Measurements from ENCODE around the gene EXOC4. TPM values are rescaled to one million over a fixed set of nuclear protein-coding genes. Genes with fewer than 3 reads are reported as not detected.

Gene EXOC4
- total RNA-seq, 4 donors from 2014 or later = 36.9 to 78.0 (median 52.2) TPM

DNA sequence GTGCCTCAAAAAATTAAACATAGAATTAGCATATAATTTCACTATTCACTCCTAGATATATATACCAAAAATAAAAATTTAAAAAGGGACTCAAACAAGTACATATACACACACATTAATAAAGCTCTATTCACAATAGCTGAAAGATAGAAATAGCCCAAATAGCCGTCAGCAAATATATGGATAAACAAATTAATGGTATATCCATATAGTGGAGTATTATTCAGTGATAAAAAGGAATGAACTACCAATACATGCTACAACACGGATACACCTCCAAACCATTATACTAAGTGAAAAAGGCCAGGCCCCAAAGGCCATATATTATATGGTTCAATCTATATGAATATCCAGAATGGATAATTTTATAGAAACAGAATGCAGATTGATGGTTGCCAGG, 459.7 kb downstream of the EXOC4 start:
- Histone ChIP-seq H3K4me1 (no peaks in the 10 kb centered on the region), H3K4me3 (no peak overlapping the region), H3K9me3 (no peaks in the 10 kb centered on the region), H3K36me3 (no peaks in the 10 kb centered on the region), H3K27me3 (no peaks in the 10 kb centered on the region), H3K27ac (no peak overlapping the region)
- no peak for DNase-seq
- in situ Hi-C loops (cut with MboI; ENCODE audit: low sequenced_read_pairs in 4 of 4) = no loop called here
- TF ChIP-seq, protein P1, sequence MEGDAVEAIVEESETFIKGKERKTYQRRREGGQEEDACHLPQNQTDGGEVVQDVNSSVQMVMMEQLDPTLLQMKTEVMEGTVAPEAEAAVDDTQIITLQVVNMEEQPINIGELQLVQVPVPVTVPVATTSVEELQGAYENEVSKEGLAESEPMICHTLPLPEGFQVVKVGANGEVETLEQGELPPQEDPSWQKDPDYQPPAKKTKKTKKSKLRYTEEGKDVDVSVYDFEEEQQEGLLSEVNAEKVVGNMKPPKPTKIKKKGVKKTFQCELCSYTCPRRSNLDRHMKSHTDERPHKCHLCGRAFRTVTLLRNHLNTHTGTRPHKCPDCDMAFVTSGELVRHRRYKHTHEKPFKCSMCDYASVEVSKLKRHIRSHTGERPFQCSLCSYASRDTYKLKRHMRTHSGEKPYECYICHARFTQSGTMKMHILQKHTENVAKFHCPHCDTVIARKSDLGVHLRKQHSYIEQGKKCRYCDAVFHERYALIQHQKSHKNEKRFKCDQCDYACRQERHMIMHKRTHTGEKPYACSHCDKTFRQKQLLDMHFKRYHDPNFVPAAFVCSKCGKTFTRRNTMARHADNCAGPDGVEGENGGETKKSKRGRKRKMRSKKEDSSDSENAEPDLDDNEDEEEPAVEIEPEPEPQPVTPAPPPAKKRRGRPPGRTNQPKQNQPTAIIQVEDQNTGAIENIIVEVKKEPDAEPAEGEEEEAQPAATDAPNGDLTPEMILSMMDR (IDR thresholded peaks at IDR 0.05 in 4 of 5, conservative IDR thresholded peaks at IDR 0.05 in 1 of 5) = no peak
- TF ChIP-seq POLR2A (IDR thresholded peaks at IDR 0.05) = no peak
- intact Hi-C loops (cut with DNase I; ENCODE audit: low total_unique reads) = no loop called here
- ATAC-seq = no peak

- intact Hi-C loops (cut with DNase I; ENCODE audit: low total_unique reads) = no loop called here
- no peak for DNase-seq
- Histone ChIP-seq H3K36me3 (no peaks in the 10 kb centered on the region), H3K4me3 (no peak overlapping the region), H3K27ac (no peak overlapping the region), H3K9me3 (no peaks in the 10 kb centered on the region), H3K27me3 (no peaks in the 10 kb centered on the region), H3K4me1 (no peaks in the 10 kb centered on the region)
- TF ChIP-seq, protein P1 (IDR thresholded peaks at IDR 0.05 in 4 of 5, conservative IDR thresholded peaks at IDR 0.05 in 1 of 5) = no peak
- TF ChIP-seq POLR2A (IDR thresholded peaks at IDR 0.05) = no peak
- no peak for ATAC-seq
- in situ Hi-C loops (cut with MboI; ENCODE audit: low sequenced_read_pairs in 4 of 4) = no loop called here
These were observed 461.8 kb downstream of the EXOC4 start for GRCh38 chr7:133714654-133715053.

- no peak for TF ChIP-seq POLR2A (IDR thresholded peaks at IDR 0.05)
- TF ChIP-seq, protein P1 (IDR thresholded peaks at IDR 0.05 in 4 of 5, conservative IDR thresholded peaks at IDR 0.05 in 1 of 5) = no peak
- in situ Hi-C loops (cut with MboI; ENCODE audit: low sequenced_read_pairs in 4 of 4) = no loop called here
- H3K9me3 ChIP-seq = no peaks in the 10 kb centered on the region
These were observed 465.3 kb downstream of the EXOC4 start for GRCh38 chr7:133718131-133718530.

DNA sequence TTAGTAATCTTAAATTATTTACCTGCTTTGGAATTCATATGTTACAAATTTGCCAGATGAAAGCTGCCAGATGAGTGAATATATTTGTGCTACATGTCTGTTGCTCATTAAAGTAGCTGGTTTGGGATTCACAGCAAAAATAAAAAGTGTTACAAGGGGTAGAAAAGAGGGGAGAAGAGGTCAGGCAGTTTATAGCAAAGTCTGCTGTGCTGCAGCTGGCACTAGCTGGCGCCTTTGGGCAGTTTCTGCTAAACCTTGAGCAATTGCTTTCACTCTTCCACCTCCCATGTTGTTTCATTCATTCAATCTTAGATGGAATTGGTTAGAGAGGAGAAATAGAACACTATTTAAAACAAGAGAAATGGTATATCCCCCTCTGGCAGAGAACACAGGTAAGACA, 470.2 kb downstream of the EXOC4 start:
- intact Hi-C loops (cut with DNase I; ENCODE audit: low total_unique reads) (no loop called here), in situ Hi-C loops (cut with MboI; ENCODE audit: low sequenced_read_pairs in 4 of 4) (no loop called here)
- Histone ChIP-seq H3K36me3 (no peaks in the 10 kb centered on the region), H3K4me1 (no peaks in the 10 kb centered on the region), H3K4me3 (no peak overlapping the region), H3K9me3 (no peaks in the 10 kb centered on the region), H3K27ac (no peak overlapping the region), H3K27me3 (no peaks in the 10 kb centered on the region)
- TF ChIP-seq POLR2A (IDR thresholded peaks at IDR 0.05) = no peak
- TF ChIP-seq, protein P1 (IDR thresholded peaks at IDR 0.05 in 4 of 5, conservative IDR thresholded peaks at IDR 0.05 in 1 of 5) = no peak
- no peak for DNase-seq
- ATAC-seq = no peak

More at GRCh38 chr7:133718131-133718530, 465.3 kb downstream of the EXOC4 start:
- ATAC-seq (no peak), DNase-seq (no peak)
- Histone ChIP-seq H3K4me3 (no peak overlapping the region), H3K27ac (no peak overlapping the region), H3K36me3 (no peaks in the 10 kb centered on the region), H3K27me3 (no peaks in the 10 kb centered on the region), H3K4me1 (no peaks in the 10 kb centered on the region)
- intact Hi-C loops (cut with DNase I; ENCODE audit: low total_unique reads) = no loop called here

- TF ChIP-seq POLR2A (IDR thresholded peaks at IDR 0.05) = no peak
- TF ChIP-seq, protein P1 (IDR thresholded peaks at IDR 0.05 in 4 of 5, conservative IDR thresholded peaks at IDR 0.05 in 1 of 5) = no peak
- Histone ChIP-seq H3K4me1 (no peaks in the 10 kb centered on the region), H3K9me3 (no peaks in the 10 kb centered on the region), H3K27me3 (no peaks in the 10 kb centered on the region), H3K27ac (no peak overlapping the region), H3K4me3 (no peak overlapping the region), H3K36me3 (no peaks in the 10 kb centered on the region)
- ATAC-seq (no peak), DNase-seq (no peak)
- in situ Hi-C loops (cut with MboI; ENCODE audit: low sequenced_read_pairs in 4 of 4) (no loop called here), intact Hi-C loops (cut with DNase I; ENCODE audit: low total_unique reads) (no loop called here)
These were observed 471.3 kb downstream of the EXOC4 start for GRCh38 chr7:133724148-133724547.

Measured in gastrocnemius medialis (tissue), 4 donors.